Measurements from ENCODE around the gene ZFP92.
A peak's percentile ranks its signal among the peaks of the same experiment; 100 is the strongest.

The ZFP92 gene

GRCh38 chrX:153374426-153374825 lies 36.8 kb upstream of the ZFP92 start:
- TF ChIP-seq POLR2A (IDR thresholded peaks at IDR 0.05; ENCODE audit: low read depth, low read length) (no peak), SPI1 (IDR thresholded peaks at IDR 0.05; ENCODE audit: low read depth, low read length) (no peak), TAF1 (IDR thresholded peaks at IDR 0.05; ENCODE audit: low read depth, low read length) (no peak), PAX5 (IDR thresholded peaks at IDR 0.05; ENCODE audit: insufficient read depth, low read length, severe bottlenecking) (no peak), POLR2AphosphoS5 (IDR thresholded peaks at IDR 0.05; ENCODE audit: low read depth, low read length) (no peak), POU2F2 (IDR thresholded peaks at IDR 0.05; ENCODE audit: low read depth, low read length) (no peak)
- no peak for DNase-seq (ENCODE audit: insufficient read length, low spot score)
- no peak for FAIRE-seq

GRCh38 chrX:153375571-153375970 lies 35.7 kb upstream of the ZFP92 start:
- FAIRE-seq (peak; percentile 65), DNase-seq (ENCODE audit: insufficient read length, low spot score) (no peak)
- no peak for TF ChIP-seq POLR2A (IDR thresholded peaks at IDR 0.05; ENCODE audit: low read depth, low read length)
- no peak for TF ChIP-seq TAF1 (IDR thresholded peaks at IDR 0.05; ENCODE audit: low read depth, low read length)
- no peak for TF ChIP-seq POLR2AphosphoS5 (IDR thresholded peaks at IDR 0.05; ENCODE audit: low read depth, low read length)
- no peak for TF ChIP-seq PAX5 (IDR thresholded peaks at IDR 0.05; ENCODE audit: insufficient read depth, low read length, severe bottlenecking)
- TF ChIP-seq SPI1 (IDR thresholded peaks at IDR 0.05; ENCODE audit: low read depth, low read length), result no peak
- TF ChIP-seq POU2F2 (IDR thresholded peaks at IDR 0.05; ENCODE audit: low read depth, low read length), result no peak

- DNase-seq (ENCODE audit: insufficient read length, low spot score), result no peak
- TF ChIP-seq TAF1 (IDR thresholded peaks at IDR 0.05; ENCODE audit: low read depth, low read length), result no peak
- no peak for TF ChIP-seq SPI1 (IDR thresholded peaks at IDR 0.05; ENCODE audit: low read depth, low read length)
- TF ChIP-seq POLR2A (IDR thresholded peaks at IDR 0.05; ENCODE audit: low read depth, low read length), result no peak
- TF ChIP-seq PAX5 (IDR thresholded peaks at IDR 0.05; ENCODE audit: insufficient read depth, low read length, severe bottlenecking), result no peak
- no peak for FAIRE-seq
These were observed 33.5 kb upstream of the ZFP92 start for GRCh38 chrX:153377727-153378126.

GRCh38 chrX:153378607-153379006 lies 32.7 kb upstream of the ZFP92 start:
- no peak for DNase-seq (ENCODE audit: insufficient read length, low spot score)
- no peak for TF ChIP-seq POLR2AphosphoS5 (IDR thresholded peaks at IDR 0.05; ENCODE audit: low read depth, low read length)
- no peak for TF ChIP-seq POLR2A (IDR thresholded peaks at IDR 0.05; ENCODE audit: low read depth, low read length)
- no peak for TF ChIP-seq TAF1 (IDR thresholded peaks at IDR 0.05; ENCODE audit: low read depth, low read length)
- no peak for TF ChIP-seq PAX5 (IDR thresholded peaks at IDR 0.05; ENCODE audit: insufficient read depth, low read length, severe bottlenecking)
- TF ChIP-seq POU2F2 (IDR thresholded peaks at IDR 0.05; ENCODE audit: low read depth, low read length), result no peak
- TF ChIP-seq SPI1 (IDR thresholded peaks at IDR 0.05; ENCODE audit: low read depth, low read length), result no peak
- FAIRE-seq, result no peak

GRCh38 chrX:153379508-153379907 lies 31.8 kb upstream of the ZFP92 start:
- TF ChIP-seq POU2F2 (IDR thresholded peaks at IDR 0.05; ENCODE audit: low read depth, low read length) (no peak), PAX5 (IDR thresholded peaks at IDR 0.05; ENCODE audit: insufficient read depth, low read length, severe bottlenecking) (no peak), POLR2AphosphoS5 (IDR thresholded peaks at IDR 0.05; ENCODE audit: low read depth, low read length) (no peak), SPI1 (IDR thresholded peaks at IDR 0.05; ENCODE audit: low read depth, low read length) (no peak), POLR2A (IDR thresholded peaks at IDR 0.05; ENCODE audit: low read depth, low read length) (no peak), TAF1 (IDR thresholded peaks at IDR 0.05; ENCODE audit: low read depth, low read length) (no peak)
- no peak for DNase-seq (ENCODE audit: insufficient read length, low spot score)
- FAIRE-seq, result no peak

- DNase-seq (ENCODE audit: insufficient read length, low spot score), result no peak
- TF ChIP-seq PAX5 (IDR thresholded peaks at IDR 0.05; ENCODE audit: insufficient read depth, low read length, severe bottlenecking) (no peak), TAF1 (IDR thresholded peaks at IDR 0.05; ENCODE audit: low read depth, low read length) (no peak), POU2F2 (IDR thresholded peaks at IDR 0.05; ENCODE audit: low read depth, low read length) (no peak), POLR2AphosphoS5 (IDR thresholded peaks at IDR 0.05; ENCODE audit: low read depth, low read length) (no peak), SPI1 (IDR thresholded peaks at IDR 0.05; ENCODE audit: low read depth, low read length) (no peak), POLR2A (IDR thresholded peaks at IDR 0.05; ENCODE audit: low read depth, low read length) (no peak)
- FAIRE-seq, result no peak
These were observed 31.2 kb upstream of the ZFP92 start for GRCh38 chrX:153379971-153380581.

- TF ChIP-seq POU2F2 (IDR thresholded peaks at IDR 0.05; ENCODE audit: low read depth, low read length) (no peak), POLR2AphosphoS5 (IDR thresholded peaks at IDR 0.05; ENCODE audit: low read depth, low read length) (no peak), TAF1 (IDR thresholded peaks at IDR 0.05; ENCODE audit: low read depth, low read length) (no peak), POLR2A (IDR thresholded peaks at IDR 0.05; ENCODE audit: low read depth, low read length) (no peak), PAX5 (IDR thresholded peaks at IDR 0.05; ENCODE audit: insufficient read depth, low read length, severe bottlenecking) (no peak), SPI1 (IDR thresholded peaks at IDR 0.05; ENCODE audit: low read depth, low read length) (no peak)
- FAIRE-seq (no peak), DNase-seq (ENCODE audit: insufficient read length, low spot score) (no peak)
These were observed 30.6 kb upstream of the ZFP92 start for GRCh38 chrX:153380691-153381090.

- FAIRE-seq (peak; percentile 41), DNase-seq (ENCODE audit: insufficient read length, low spot score) (no peak)
- no peak for TF ChIP-seq PAX5 (IDR thresholded peaks at IDR 0.05; ENCODE audit: insufficient read depth, low read length, severe bottlenecking)
- no peak for TF ChIP-seq SPI1 (IDR thresholded peaks at IDR 0.05; ENCODE audit: low read depth, low read length)
- TF ChIP-seq TAF1 (IDR thresholded peaks at IDR 0.05; ENCODE audit: low read depth, low read length), result no peak
- no peak for TF ChIP-seq POLR2AphosphoS5 (IDR thresholded peaks at IDR 0.05; ENCODE audit: low read depth, low read length)
- TF ChIP-seq POLR2A (IDR thresholded peaks at IDR 0.05; ENCODE audit: low read depth, low read length), result no peak
- TF ChIP-seq POU2F2 (IDR thresholded peaks at IDR 0.05; ENCODE audit: low read depth, low read length), result no peak
These were observed 29.4 kb upstream of the ZFP92 start for GRCh38 chrX:153381684-153382532.
